Measurements from ENCODE around the gene TSPAN4. TPM values are rescaled to one million over a fixed set of nuclear protein-coding genes. Genes with fewer than 3 reads are reported as not detected.

Gene TSPAN4
- total and polyA plus RNA-seq, 2 of the 13 experiments (the other 11 are each of a cell fraction or from before 2014, with no cell fraction given) = 31.7 to 68.3 TPM

- no peak for ATAC-seq
- FAIRE-seq = no peak
- peak overlapping the region in 1 of 3 experiments; percentile 80; a peak in 1 of 6 replicates for H3K4me3 ChIP-seq (replicated peaks in 1 of 3; ENCODE audit: insufficient read depth in 1 of 3, low read depth in 2 of 3, low read length in 3 of 3)
- H3K27ac ChIP-seq (ENCODE audit: extremely low read length, insufficient read depth, low read length) = no peak overlapping the region
- ChIA-PET POLR2A (interaction anchor here (1.8 to 16.1 kb wide), 3 partner anchors 10 to 19 kb away, joined by 9 to 264 read pairs (median 141); partner anchors contain the start of genes PNPLA2, POLR2L, RPLP2 and TSPAN4), CTCF (ENCODE audit: low intra/inter-chr PET ratio, low total read pairs) (no interaction called here)
- in situ Hi-C loops (cut with HindIII; ENCODE audit: extremely low pct_ligation_motif_present, low pct_unique_long_range_greater_than_20kb) = no loop called here
- H3K4me1 ChIP-seq (ENCODE audit: insufficient read depth, low read length) = peaks cover 71% of the 10 kb centered on the region
- H3K4me2 ChIP-seq (ENCODE audit: low read depth, low read length) = peak overlapping the region; percentile 91; the same call in 1 of the 2 replicates
- no peak overlapping the region for H2AFZ ChIP-seq (ENCODE audit: low read length)
- peaks cover 2% of the 10 kb centered on the region for H3K79me2 ChIP-seq (ENCODE audit: insufficient read depth, low read length)
- H3K27me3 ChIP-seq (ENCODE audit: control insufficient read depth in 1 of 2, insufficient read depth in 2 of 2, low read length in 2 of 2) = no peaks in the 10 kb centered on the region
- WGBS (ENCODE audit: low lambda C conversion rate) = 82% methylated on average over 6 of the region's 21 CpGs
- H4K20me1 ChIP-seq (ENCODE audit: insufficient read depth, low read length) = no peaks in the 10 kb centered on the region
- intact Hi-C loops (cut with micrococcal nuclease; ENCODE audit: unreplicated experiment) = no loop called here
- peaks cover 1 to 12% of the 10 kb centered on the region in 2 experiments; a peak in 2 of 5 replicates for H3K36me3 ChIP-seq (replicated peaks in 1 of 2; ENCODE audit: control insufficient read depth in 1 of 2, insufficient read depth in 2 of 2, low read length in 2 of 2)
- H3K9ac ChIP-seq (ENCODE audit: insufficient read depth, low read depth, low read length) = no peak overlapping the region
- no peak for DNase-seq (ENCODE audit: low spot score)
- no TSS peak for BruUV-seq (replicated peaks)
- H3K9me3 ChIP-seq (ENCODE audit: low read length) = no peaks in the 10 kb centered on the region
- TF ChIP-seq HNRNPK (IDR thresholded peaks at IDR 0.05; ENCODE audit: low read depth, low read length, poor library complexity, severe bottlenecking) (no peak), DZIP1 (CRISPR knock-in tag; IDR thresholded peaks at IDR 0.05) (0 out of 2 replicates have a peak, but pooled peaks have one; percentile 10), CSRNP2 (CRISPR knock-in tag; conservative IDR thresholded peaks at IDR 0.05; ENCODE audit: low read depth) (no peak), HNRNPL (IDR thresholded peaks at IDR 0.05; ENCODE audit: low read depth, low read length) (no peak)
Measured at GRCh38 chr11:828506-829175, 14.0 kb upstream of the TSPAN4 start.
